HTERT RPE-1 (cell line): Measurements from ENCODE around the gene OR4C46.
"Not testable (repeated sequence)": the region's sequence is repeated elsewhere in the genome, so short reads cannot be mapped to it uniquely, and the experiment has no call there.

Experiments
- in situ Hi-C: fragments of 300-500 bp; cut with MboI; formaldehyde crosslinking; loops from 4 replicates; pipeline ENCODE4 v1.14.3; 2020; ENCODE audit warnings: low sequenced_read_pairs

The OR4C46 gene

GRCh38 chr11:54603898-54604297, at the start of gene OR4C46:
Gene OR4C46 (minus strand): TSS chr11:54603998. CDS start chr11:54603998, 0 bp downstream.
- in situ Hi-C loops = no loop called here

- in situ Hi-C loops = not testable (repeated sequence)
Measured at GRCh38 chr11:54645606-54646005, 41.8 kb upstream of the OR4C46 start.

GRCh38 chr11:54561439-54561838, 42.4 kb downstream of the OR4C46 start:
- in situ Hi-C loops = not testable (repeated sequence)

- in situ Hi-C loops = no loop called here
Measured at GRCh38 chr11:54558919-54559318, 44.9 kb downstream of the OR4C46 start.

- in situ Hi-C loops = no loop called here
Measured at GRCh38 chr11:54558407-54558806, 45.4 kb downstream of the OR4C46 start.
